HG02943 (cell line): ENCODE results near the gene INHA.

ENCODE experiments used
- ATAC-seq: cut with Tn5 transposase; IDR thresholded peaks from one replicate; pipeline ENCODE4 v1.9.1; 2021; ENCODE audit warnings: mild to moderate bottlenecking, low read depth, moderate library complexity; ENCODE audit not compliant: unreplicated experiment

Gene INHA

GRCh38 chr2:219571311-219572236 lies 536 bp upstream of the INHA start, which contains the start of gene OBSL1:
TSS of gene OBSL1 (minus strand) at chr2:219571539. CDS start at chr2:219571232, 307 bp downstream.
- no peak for ATAC-seq

DNA sequence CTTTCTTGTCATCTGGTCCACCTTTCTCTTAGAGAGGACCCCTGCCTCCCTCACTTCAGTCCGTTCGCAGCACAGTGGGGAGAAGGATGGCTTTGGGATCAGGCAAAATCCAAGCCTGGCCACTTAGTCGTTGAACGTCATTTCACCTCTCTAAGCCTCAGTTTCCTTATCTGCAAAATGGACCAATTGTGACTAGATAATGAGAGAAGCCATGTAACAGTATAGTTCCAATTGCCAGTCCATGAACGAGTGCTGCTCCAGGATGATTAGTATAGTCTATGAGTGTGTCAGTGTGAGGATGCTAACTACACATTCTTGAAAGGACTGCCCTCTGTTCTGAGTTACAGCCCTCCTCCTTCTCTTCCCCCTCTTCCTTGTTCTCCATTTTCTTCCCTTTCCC lies 1.1 kb downstream of the INHA start:
- ATAC-seq, result no peak

DNA sequence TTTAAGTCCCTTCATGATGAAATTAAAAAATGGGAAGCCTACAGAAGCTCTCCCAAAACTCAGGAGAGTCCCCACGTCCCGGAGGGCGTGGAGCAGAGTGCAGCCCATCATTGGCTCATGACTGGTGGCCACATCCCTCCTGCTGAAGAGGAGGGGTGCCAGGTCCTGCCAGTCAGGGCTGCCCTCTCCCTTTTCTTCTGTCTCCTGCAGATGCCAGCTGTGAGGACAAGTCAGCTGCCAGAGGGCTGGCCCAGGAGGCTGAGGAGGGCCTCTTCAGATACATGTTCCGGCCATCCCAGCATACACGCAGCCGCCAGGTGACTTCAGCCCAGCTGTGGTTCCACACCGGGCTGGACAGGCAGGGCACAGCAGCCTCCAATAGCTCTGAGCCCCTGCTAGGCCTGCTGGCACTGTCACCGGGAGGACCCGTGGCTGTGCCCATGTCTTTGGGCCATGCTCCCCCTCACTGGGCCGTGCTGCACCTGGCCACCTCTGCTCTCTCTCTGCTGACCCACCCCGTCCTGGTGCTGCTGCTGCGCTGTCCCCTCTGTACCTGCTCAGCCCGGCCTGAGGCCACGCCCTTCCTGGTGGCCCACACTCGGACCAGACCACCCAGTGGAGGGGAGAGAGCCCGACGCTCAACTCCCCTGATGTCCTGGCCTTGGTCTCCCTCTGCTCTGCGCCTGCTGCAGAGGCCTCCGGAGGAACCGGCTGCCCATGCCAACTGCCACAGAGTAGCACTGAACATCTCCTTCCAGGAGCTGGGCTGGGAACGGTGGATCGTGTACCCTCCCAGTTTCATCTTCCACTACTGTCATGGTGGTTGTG lies 2.6 kb downstream of the INHA start:
- ATAC-seq, result no peak

GRCh38 chr2:219575566-219576504 lies 3.7 kb downstream of the INHA start:
- no peak for ATAC-seq

DNA sequence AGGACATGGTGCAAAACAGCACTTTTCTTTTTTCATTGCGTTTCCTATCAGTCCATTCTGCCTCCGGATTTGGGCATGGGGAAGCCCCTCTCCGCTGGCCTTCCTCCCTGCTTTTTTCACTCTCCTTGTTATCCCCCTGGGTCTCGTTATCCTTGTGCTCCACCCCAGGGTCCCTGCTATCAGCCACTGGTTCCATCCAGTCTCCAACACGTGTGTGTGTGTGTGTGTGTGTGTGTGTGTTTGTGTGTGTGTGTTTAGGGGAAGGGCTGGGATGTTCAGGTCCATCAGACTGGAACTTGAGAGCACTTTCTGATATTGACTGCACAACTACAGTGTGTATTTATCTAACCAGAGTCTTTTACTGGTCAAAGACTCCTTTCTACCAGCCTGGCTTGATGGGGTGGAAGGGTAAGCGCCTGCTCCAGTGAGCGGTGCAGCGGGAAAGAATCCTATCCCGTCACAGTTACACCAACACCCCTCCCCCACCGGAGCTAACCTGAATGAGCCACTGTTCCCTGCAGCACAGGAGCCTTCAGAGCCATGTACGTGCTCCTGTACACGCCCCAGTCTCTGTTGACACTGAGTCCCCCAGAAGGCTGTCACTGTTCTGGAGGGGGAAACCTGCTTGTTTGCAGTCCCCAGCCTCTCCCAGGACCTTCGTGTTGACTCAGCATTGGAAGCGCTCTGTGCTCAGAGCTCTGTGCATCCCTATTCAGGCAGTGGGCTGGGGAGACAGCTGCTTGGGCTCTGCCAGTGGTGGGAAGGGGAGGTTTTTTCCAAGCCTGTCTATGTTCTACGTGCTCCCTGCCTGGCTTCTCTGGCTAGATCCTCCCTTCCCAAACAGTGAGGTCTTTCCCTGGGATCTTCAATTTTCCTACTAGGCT lies 4.6 kb downstream of the INHA start:
- ATAC-seq, result no peak

DNA sequence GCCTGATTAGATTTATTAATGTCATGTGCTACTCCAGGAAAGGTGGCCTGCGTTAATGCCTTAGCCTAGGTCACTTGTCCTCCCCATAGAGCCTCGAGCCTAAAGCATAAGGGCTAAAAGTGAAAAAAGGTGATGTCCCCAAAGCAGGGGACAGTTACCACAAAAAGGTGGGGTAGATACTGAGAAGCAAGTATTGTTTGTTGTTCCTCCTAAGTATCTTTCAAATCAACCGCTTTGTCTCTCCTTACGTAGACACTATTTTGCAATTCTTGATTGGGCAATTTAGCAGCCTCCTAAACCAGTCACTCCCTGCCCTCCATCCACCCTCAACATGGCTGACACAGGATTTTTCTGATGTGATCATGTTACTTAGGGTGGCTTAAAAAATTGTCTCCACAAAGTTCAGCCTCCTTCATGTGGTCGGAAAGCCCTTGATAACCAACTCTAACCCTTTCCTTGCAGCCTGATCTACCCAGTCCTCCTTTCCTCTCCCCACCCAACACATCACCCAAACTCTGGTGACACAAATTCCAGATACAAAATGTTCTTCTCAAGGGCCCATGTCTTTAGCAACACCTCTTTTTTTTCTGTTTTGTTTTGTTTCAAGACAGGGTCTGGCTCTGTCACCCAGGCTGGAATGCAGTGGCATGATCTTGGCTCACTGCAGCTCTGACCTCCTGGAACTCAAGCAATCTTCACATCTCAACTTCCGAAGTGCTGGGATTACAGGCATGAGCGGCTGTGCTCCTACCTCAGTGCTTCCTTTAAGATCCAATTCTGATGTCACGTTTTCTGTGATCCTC lies 6.9 kb downstream of the INHA start:
- no peak for ATAC-seq

- ATAC-seq, result no peak
These were observed 9.2 kb downstream of the INHA start for GRCh38 chr2:219581346-219581745.

- ATAC-seq, result no peak
These were observed 19.0 kb downstream of the INHA start for GRCh38 chr2:219591091-219591490.

DNA sequence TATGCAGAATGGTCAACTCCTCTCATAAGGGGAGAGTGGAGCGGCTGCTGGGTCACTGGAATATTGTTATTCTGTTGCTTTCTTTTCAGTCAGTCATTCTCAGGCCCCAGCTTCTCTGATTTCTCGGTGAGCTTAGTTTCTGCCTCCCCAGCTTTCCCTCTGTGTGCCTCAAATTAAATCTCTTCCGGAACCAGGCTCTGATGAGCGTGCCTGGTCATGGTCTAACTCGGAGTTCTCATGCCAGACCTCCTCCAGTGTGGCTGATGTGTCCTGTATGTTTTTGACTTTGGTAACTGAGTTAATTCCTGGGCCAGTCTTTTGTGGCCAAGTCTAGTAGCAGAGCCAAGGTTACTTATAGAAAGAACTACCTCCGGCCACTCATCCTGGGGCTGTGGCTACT lies 20.6 kb downstream of the INHA start:
- ATAC-seq, result no peak

DNA sequence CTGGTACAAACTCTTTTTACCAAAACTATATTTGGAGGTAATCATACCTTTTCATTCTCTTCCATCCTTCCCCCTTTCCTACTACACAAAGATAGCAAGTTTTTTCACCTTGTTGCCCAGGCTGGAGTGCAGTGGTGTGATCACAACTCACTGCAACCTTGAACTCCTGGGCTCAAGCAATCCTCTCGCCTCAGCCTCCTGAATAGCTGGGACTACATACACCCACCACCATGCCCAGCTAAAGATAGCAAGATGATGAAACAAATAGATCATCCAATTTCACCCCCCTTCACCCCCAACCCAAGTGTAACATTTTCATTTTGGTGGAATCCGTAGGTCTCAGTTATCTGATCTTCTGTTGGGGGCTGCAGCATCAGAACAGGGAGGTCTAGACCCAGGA lies 21.0 kb downstream of the INHA start:
- no peak for ATAC-seq

DNA sequence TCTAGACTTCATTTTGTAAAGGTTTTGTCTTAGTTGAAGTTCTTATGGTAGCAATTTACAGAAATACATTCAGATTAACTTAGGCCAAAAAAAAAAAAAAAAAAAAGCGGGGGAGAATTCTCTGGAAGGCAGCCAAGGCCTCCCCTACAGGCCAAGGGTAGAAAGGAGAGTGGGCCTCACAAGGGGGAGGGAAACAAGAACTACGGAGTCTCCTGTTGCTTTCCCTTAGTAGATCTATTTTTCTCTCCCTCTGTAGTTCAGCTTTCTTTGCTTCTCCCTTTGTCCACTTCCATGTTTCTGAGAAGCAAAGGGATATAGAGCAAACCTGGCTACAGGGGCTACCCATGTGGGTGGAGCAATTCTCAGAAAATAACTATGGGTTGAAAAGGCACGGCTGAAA lies 23.1 kb downstream of the INHA start:
- ATAC-seq, result no peak

DNA sequence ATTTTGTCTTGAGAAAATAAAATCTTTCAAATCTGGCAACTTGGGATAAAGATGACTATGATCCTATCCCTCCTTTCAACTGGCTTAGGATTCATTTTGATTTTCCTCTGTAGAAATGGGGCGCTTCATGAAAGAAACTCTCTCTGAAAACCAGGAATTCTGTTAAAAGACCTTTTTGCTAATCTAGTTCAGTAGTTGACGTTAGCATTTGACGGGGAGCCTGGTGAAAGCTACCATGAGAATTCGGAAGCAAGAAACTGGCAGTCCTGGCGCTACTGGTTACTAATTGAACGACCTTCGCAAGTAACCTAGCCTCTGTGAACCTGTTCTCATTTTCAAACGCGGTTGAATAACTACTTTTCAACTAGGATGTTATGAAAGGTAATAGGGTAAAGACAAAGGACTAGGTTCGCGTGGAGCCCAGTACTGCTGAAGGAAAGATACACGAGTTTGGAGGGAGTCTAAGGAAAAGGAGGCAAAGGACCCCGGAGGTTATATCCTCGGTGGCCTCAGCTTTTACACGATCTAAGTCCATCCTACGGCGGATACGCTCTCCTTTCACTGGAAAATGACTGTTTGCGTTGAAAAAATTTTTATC lies 24.9 kb downstream of the INHA start:
- ATAC-seq, result peak; percentile 10

- peak; percentile 92 for ATAC-seq
These were observed 25.6 kb downstream of the INHA start, which contains the start of gene STK11IP for GRCh38 chr2:219597552-219598307. TSS of gene STK11IP (plus strand) at chr2:219597857. CDS start at chr2:219598120, 263 bp downstream.

- no peak for ATAC-seq
These were observed 26.4 kb downstream of the INHA start for GRCh38 chr2:219598308-219599078.

DNA sequence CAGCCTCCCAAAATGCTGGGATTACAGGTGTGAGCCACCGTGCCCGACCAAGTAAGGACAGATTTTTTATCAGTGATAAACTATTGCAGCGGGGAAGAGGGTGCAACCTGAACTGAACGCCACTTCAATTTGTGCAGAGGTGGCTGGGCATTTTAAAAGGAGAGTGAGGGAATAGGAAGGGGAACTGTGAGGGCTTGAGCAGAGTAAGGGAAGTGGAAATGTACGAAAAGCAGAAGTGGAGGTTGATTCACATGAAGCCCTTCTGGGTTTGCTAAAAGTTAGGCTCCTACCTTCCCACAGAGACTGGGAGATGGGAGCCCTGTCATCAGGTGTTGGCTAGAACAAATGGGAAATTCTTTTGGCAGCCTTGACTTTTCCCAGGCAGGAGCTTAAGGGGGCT lies 31.7 kb downstream of the INHA start:
- no peak for ATAC-seq

DNA sequence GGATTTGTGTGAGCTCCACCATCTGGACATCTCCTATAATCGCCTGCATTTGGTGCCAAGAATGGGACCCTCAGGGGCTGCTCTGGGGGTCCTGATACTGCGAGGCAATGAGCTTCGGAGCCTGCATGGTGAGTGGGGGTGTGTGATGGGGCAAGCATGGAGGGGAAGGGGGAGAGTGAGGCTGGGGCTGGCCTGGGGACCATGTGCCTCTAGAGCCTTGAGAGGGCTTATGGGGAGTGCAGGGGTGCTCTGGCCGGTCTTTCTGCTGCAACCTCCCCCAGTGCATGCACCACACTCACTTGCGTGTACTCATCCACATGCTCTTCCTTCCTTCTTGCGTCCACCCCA lies 33.5 kb downstream of the INHA start:
- ATAC-seq, result no peak

DNA sequence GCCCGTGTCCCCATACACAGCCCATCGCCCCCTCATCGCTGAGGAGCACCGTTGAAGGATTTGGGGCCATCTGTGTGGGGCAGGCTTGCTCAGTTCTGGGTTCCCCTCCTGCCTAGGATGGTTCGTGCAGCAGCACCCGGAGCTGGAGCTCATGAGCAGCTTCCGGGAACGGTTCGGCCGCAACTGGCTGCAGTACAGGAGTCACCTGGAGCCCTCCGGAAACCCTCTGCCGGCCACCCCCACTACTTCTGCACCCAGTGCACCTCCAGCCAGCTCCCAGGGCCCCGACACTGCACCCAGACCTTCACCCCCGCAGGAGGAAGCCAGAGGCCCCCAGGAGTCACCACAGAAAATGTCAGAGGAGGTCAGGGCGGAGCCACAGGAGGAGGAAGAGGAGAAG lies 35.8 kb downstream of the INHA start:
- no peak for ATAC-seq
